GM12874 (cell line): ENCODE measurements around the gene STARD9.
A peak's percentile ranks its signal among the peaks of the same experiment; 100 is the strongest.

Experiments used
- CTCF ChIP-seq: IDR thresholded peaks from 2 replicates; pipeline ENCODE4 v1.5.1; 2011; ENCODE audit warnings: low read depth, mild to moderate bottlenecking, control low read depth, low read length, moderate library complexity; ENCODE audit not compliant: insufficient read depth

STARD9 gene

DNA sequence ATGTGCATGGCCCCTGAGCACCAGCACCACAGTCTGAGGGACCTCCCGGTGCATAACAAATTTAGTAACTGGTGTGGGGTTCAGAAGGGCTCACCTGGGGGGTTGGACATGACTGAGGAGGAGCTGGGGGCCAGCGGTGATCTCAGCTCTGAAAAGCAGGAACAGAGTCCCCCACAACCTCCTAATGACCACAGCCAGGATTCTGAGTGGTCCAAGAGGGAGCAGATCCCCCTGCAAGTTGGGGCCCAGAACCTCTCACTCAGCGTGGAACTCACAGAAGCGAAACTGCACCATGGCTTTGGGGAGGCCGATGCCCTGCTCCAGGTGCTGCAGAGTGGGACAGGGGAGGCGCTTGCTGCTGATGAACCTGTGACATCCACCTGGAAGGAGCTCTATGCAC is 118.5 kb downstream of the STARD9 start:
- no peak for TF ChIP-seq CTCF

- TF ChIP-seq CTCF: no peak
Observed at GRCh38 chr15:42694398-42694797, 119.0 kb downstream of the STARD9 start.

DNA sequence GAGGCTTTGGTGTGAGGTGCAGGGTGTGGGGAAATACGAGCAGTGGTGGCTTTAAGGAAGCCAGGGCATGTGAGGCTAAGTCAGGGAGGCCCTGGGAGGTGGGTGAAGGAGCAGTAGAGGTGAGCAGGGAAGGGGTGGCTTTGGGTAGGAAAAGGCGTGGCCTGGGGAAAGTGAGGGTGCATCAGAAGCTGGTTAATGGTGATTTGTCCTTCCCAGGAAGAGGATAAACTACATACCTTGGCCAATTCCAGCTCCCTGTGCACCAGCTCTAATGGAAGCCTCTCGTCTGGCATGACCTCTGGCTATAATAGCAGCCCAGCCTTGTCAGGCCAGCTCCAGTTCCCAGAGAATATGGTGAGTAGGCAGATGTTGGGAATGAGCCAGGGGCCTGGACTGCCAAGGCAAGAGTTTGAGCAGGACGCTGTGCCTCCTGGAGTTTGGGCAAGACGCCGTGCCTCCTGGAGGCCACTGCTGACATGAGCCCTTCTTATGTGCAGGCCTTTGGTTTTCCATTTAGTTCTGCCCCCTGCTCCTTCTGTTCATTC is 120.2 kb downstream of the STARD9 start:
- no peak for TF ChIP-seq CTCF

- no peak for TF ChIP-seq CTCF
Observed at GRCh38 chr15:42696626-42697025, 121.2 kb downstream of the STARD9 start.

GRCh38 chr15:42704492-42704926 is 129.1 kb downstream of the STARD9 start:
- peak; percentile 83 for TF ChIP-seq CTCF

DNA sequence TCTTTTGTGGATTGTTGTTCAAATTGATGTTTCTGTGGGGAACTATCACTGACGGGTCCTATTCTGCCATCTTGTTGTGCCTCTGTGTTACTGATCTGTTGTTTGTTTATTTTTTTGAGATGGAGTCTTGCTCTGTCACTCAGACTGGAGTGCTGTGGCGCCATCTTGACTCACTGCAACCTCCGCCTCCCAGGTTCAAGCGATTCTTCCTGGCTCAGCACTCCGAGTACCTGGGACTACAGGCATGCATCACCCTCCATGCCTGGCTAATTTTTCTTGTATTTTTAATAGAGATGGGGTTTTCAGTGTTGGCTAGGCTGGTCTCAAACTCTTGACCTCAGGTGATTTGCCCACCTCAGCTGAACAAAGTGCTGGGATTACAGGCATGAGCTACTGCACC is 129.9 kb downstream of the STARD9 start:
- no peak for TF ChIP-seq CTCF

- no peak for TF ChIP-seq CTCF
Observed at GRCh38 chr15:42707068-42707467, 131.7 kb downstream of the STARD9 start.
